BE2C (cell line): ENCODE data around the gene CRISPLD2.
"Not testable (repeated sequence)": the region's sequence is repeated elsewhere in the genome, so short reads cannot be mapped to it uniquely, and the experiment has no call there.

ENCODE experiments used
- DNase-seq: peaks from one replicate; pipeline ENCODE4 v3.0.0-alpha.2; 2020
- H3K27me3 ChIP-seq: fragments of 250-450 bp; sonication (Bioruptor Pico); 2 replicates; pipeline ENCODE4 v1.5.1; 2020; ENCODE audit warnings: mild to moderate bottlenecking
- H3K36me3 ChIP-seq: fragments of 250-450 bp; sonication (Bioruptor Pico); 2 replicates; pipeline ENCODE4 v1.5.1; 2020; ENCODE audit warnings: mild to moderate bottlenecking
- H3K4me1 ChIP-seq: fragments of 250-450 bp; sonication (Bioruptor Pico); 2 replicates; pipeline ENCODE4 v1.5.1; 2020
- H3K4me3 ChIP-seq: 2 replicates; pipeline ENCODE4 v1.5.1; 2011; ENCODE audit warnings: low read depth, low read length
- H3K9me3 ChIP-seq: fragments of 250-450 bp; sonication (Bioruptor Pico); 2 replicates; pipeline ENCODE4 v1.5.1; 2020
- CTCF ChIP-seq: IDR thresholded peaks from 2 replicates; pipeline ENCODE4 v1.5.1; 2012; ENCODE audit warnings: mild to moderate bottlenecking, low read depth, low read length

Gene CRISPLD2

GRCh38 chr16:84827131-84827574 lies 7.4 kb downstream of the CRISPLD2 start:
- Histone ChIP-seq H3K36me3 (no peaks in the 10 kb centered on the region), H3K4me3 (peak overlapping the region; percentile 6; the same call in 1 of the 2 replicates), H3K27me3 (no peaks in the 10 kb centered on the region), H3K4me1 (peaks cover 12% of the 10 kb centered on the region), H3K9me3 (no peaks in the 10 kb centered on the region)
- peak; percentile 9; the same call in 1 of the 2 replicates for TF ChIP-seq CTCF
- peak; percentile 87 for DNase-seq

DNA sequence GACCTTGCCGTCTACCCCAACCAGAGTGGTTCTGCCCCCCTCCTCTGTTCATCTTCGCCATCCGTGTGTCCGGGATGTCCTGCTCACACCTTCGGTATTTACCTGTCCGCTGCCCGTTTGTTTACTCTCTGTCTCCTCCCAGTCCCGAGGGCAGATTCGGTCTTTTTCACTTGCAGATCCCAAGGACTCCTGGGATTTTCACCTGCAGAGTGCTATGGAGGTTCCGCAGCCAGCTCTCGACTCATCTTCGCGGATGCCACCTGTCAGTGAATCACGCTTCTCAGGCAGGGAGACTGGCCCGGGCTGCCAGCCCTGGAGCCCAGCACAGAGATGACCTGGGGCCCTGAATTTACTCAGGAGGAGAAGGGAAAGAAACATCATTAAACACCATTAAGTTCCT lies 8.1 kb downstream of the CRISPLD2 start:
- DNase-seq: no peak
- Histone ChIP-seq H3K36me3 (no peaks in the 10 kb centered on the region), H3K4me3 (no peak overlapping the region), H3K27me3 (no peaks in the 10 kb centered on the region), H3K9me3 (no peaks in the 10 kb centered on the region; the same call in 1 of the 2 replicates), H3K4me1 (peaks cover 12% of the 10 kb centered on the region)
- TF ChIP-seq CTCF: no peak

- TF ChIP-seq CTCF: no peak
- Histone ChIP-seq H3K9me3 (no peaks in the 10 kb centered on the region; the same call in 1 of the 2 replicates), H3K4me1 (peaks cover 12% of the 10 kb centered on the region), H3K36me3 (no peaks in the 10 kb centered on the region), H3K4me3 (no peak overlapping the region), H3K27me3 (no peaks in the 10 kb centered on the region)
- no peak for DNase-seq
Observed at GRCh38 chr16:84828322-84828721, 8.5 kb downstream of the CRISPLD2 start.

- H3K9me3 ChIP-seq: no peaks in the 10 kb centered on the region; the same call in 1 of the 2 replicates
- no peak for TF ChIP-seq CTCF
- H3K4me3 ChIP-seq: no peak overlapping the region
- no peaks in the 10 kb centered on the region for H3K36me3 ChIP-seq
- DNase-seq: no peak
- peaks cover 16% of the 10 kb centered on the region for H3K4me1 ChIP-seq
- no peaks in the 10 kb centered on the region for H3K27me3 ChIP-seq
Observed at GRCh38 chr16:84829168-84829965, 9.6 kb downstream of the CRISPLD2 start.

DNA sequence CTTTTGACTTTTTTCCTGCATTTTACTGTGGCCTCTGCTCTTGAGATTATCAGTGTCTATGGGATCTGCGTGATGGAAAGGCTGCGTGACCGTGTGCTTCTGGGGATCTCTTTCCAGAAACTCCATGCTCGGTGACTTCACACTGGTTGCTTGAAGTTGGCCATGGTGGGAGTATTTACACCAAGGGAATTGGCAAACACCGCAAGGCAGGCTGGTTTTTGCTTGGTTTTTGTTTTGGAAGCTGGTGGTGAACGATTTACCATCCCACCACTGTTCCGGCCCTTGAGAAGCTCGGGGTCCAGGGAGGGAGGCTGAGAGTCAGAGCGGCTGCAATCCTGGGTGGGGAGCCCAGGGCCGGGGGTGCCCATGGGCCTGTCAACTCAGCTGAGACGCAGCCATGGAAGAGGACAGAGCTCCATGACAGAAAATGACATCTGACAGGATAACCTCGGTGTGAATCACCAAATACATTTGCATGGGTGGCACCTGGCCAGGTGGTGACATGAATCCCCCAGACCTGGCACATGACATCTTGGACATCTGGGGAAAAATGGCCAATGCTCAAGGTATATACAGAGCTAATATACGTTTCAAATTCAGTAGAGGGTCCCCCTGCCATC lies 11.1 kb downstream of the CRISPLD2 start:
- Histone ChIP-seq H3K27me3 (no peaks in the 10 kb centered on the region), H3K36me3 (no peaks in the 10 kb centered on the region), H3K9me3 (no peaks in the 10 kb centered on the region; the same call in 1 of the 2 replicates), H3K4me3 (no peak overlapping the region), H3K4me1 (peaks cover 21% of the 10 kb centered on the region)
- no peak for DNase-seq
- no peak for TF ChIP-seq CTCF

- H3K36me3 ChIP-seq, H3K27me3 ChIP-seq, H3K4me3 ChIP-seq, DNase-seq, H3K9me3 ChIP-seq: not testable (repeated sequence)
- peaks cover 17% of the 10 kb centered on the region for H3K4me1 ChIP-seq
Observed at GRCh38 chr16:84831728-84832127, 11.9 kb downstream of the CRISPLD2 start.
